ENCODE measurements around the gene SNX17. TPM values are rescaled to one million over a fixed set of nuclear protein-coding genes. Genes with fewer than 3 reads are reported as not detected.

SNX17 gene
- total RNA-seq, 1 experiment from 2014 or later: 90.5 TPM

DNA sequence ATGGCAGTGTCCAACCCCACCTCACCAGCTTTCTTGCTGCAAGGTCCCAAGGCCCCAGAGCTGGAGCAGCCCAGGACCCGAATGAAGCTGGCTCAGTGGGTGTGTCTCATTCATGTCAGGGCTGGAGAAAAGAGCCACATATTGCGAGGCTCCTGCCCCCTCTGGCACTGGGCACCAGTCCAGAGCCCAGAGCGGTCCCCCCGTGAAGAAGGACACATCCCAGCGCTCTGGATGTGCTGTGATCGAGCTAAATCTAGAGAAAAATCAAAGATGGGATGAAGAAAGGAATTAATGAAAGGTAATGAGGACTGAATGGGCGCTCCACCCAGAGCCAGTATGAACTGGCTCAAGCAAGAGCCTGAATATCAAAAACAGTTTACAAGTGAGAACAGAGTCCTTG is 34.2 kb upstream of the SNX17 start:
- BruUV-seq (replicated peaks): no TSS peak
- Histone ChIP-seq H3K4me3 (replicated peaks in 1 of 2; ENCODE audit: low read depth in 1 of 2, low read length in 2 of 2) (no peak overlapping the region), H3K36me3 (ENCODE audit: control insufficient read depth in 1 of 2, insufficient read depth in 2 of 2, low read length in 2 of 2) (peaks cover 33 to 47% of the 10 kb centered on the region in 2 experiments; a peak in 3 of 4 replicates), H3K79me2 (ENCODE audit: insufficient read depth, low read length) (no peaks in the 10 kb centered on the region), H3K27ac (ENCODE audit: low read depth, low read length) (no peak overlapping the region), H3K9ac (ENCODE audit: low read length) (no peak overlapping the region), H2AFZ (ENCODE audit: low read depth, low read length, poor library complexity, severe bottlenecking) (no peak overlapping the region), H3K9me3 (ENCODE audit: control insufficient read depth in 1 of 2, insufficient read depth in 1 of 2, low read depth in 1 of 2, low read length in 2 of 2) (no peaks in the 10 kb centered on the region), H3K4me1 (ENCODE audit: control insufficient read depth in 1 of 2, insufficient read depth in 2 of 2, low read length in 2 of 2) (no peaks in the 10 kb centered on the region), H4K20me1 (ENCODE audit: insufficient read depth) (no peaks in the 10 kb centered on the region), H3K9me2 (ENCODE audit: insufficient read depth) (no peaks in the 10 kb centered on the region), H3K4me2 (ENCODE audit: low read length) (no peak overlapping the region), H3K27me3 (ENCODE audit: insufficient read depth, low read length) (no peaks in the 10 kb centered on the region)
- ChIA-PET RAD21 (ENCODE audit: low non-redundant PET in 1 of 2, low total read pairs in 2 of 2, uncharacterized antibody in 2 of 2, unreplicated experiment in 2 of 2) (interaction anchor here in 1 of 2 experiments (0.6 kb wide), 1 partner anchor 89 kb away, joined by 3 read pairs; no protein-coding TSS in a partner anchor), POLR2A (no interaction called here), CTCF (no interaction called here)
- no peak for DNase-seq (ENCODE audit: low read depth, low spot score)
- ATAC-seq: no peak
- TF ChIP-seq EZH2 (IDR thresholded peaks at IDR 0.05) (no peak), ZFX (IDR thresholded peaks at IDR 0.05) (no peak), FOSL1 (IDR thresholded peaks at IDR 0.05; ENCODE audit: low read depth) (no peak), TCF7L2 (IDR thresholded peaks at IDR 0.05; ENCODE audit: borderline replicate concordance, extremely low read depth, insufficient read depth, insufficient read length) (no peak), SIN3A (IDR thresholded peaks at IDR 0.05; ENCODE audit: low read depth) (no peak), SP1 (IDR thresholded peaks at IDR 0.05; ENCODE audit: low read depth) (no peak), ELF1 (IDR thresholded peaks at IDR 0.05; ENCODE audit: borderline replicate concordance, low read depth) (no peak), YY1 (IDR thresholded peaks at IDR 0.05; ENCODE audit: extremely low read depth, insufficient replicate concordance, low read depth, low read length) (no peak), CBX3 (IDR thresholded peaks at IDR 0.05; ENCODE audit: low read depth) (no peak), EZH2phosphoT487 (IDR thresholded peaks at IDR 0.05; ENCODE audit: borderline replicate concordance) (no peak), RAD21 (IDR thresholded peaks at IDR 0.05; ENCODE audit: low read depth) (no peak), POLR2A (IDR thresholded peaks at IDR 0.05; ENCODE audit: borderline replicate concordance, extremely low read depth, insufficient read depth, insufficient read length) (no peak), ZNF274 (IDR thresholded peaks at IDR 0.05; ENCODE audit: low read depth, low read length) (no peak), JUND (IDR thresholded peaks at IDR 0.05) (no peak)
- TF ChIP-seq, protein P1, sequence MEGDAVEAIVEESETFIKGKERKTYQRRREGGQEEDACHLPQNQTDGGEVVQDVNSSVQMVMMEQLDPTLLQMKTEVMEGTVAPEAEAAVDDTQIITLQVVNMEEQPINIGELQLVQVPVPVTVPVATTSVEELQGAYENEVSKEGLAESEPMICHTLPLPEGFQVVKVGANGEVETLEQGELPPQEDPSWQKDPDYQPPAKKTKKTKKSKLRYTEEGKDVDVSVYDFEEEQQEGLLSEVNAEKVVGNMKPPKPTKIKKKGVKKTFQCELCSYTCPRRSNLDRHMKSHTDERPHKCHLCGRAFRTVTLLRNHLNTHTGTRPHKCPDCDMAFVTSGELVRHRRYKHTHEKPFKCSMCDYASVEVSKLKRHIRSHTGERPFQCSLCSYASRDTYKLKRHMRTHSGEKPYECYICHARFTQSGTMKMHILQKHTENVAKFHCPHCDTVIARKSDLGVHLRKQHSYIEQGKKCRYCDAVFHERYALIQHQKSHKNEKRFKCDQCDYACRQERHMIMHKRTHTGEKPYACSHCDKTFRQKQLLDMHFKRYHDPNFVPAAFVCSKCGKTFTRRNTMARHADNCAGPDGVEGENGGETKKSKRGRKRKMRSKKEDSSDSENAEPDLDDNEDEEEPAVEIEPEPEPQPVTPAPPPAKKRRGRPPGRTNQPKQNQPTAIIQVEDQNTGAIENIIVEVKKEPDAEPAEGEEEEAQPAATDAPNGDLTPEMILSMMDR (IDR thresholded peaks at IDR 0.05 in 2 of 3, conservative IDR thresholded peaks at IDR 0.05 in 1 of 3; ENCODE audit: borderline replicate concordance in 1 of 3, insufficient read depth in 1 of 3, low read depth in 2 of 3, low read length in 2 of 3): no peak
- TF ChIP-seq, protein P2, sequence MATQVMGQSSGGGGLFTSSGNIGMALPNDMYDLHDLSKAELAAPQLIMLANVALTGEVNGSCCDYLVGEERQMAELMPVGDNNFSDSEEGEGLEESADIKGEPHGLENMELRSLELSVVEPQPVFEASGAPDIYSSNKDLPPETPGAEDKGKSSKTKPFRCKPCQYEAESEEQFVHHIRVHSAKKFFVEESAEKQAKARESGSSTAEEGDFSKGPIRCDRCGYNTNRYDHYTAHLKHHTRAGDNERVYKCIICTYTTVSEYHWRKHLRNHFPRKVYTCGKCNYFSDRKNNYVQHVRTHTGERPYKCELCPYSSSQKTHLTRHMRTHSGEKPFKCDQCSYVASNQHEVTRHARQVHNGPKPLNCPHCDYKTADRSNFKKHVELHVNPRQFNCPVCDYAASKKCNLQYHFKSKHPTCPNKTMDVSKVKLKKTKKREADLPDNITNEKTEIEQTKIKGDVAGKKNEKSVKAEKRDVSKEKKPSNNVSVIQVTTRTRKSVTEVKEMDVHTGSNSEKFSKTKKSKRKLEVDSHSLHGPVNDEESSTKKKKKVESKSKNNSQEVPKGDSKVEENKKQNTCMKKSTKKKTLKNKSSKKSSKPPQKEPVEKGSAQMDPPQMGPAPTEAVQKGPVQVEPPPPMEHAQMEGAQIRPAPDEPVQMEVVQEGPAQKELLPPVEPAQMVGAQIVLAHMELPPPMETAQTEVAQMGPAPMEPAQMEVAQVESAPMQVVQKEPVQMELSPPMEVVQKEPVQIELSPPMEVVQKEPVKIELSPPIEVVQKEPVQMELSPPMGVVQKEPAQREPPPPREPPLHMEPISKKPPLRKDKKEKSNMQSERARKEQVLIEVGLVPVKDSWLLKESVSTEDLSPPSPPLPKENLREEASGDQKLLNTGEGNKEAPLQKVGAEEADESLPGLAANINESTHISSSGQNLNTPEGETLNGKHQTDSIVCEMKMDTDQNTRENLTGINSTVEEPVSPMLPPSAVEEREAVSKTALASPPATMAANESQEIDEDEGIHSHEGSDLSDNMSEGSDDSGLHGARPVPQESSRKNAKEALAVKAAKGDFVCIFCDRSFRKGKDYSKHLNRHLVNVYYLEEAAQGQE (IDR thresholded peaks at IDR 0.05; ENCODE audit: low read depth): no peak
- TF ChIP-seq, protein P3, sequence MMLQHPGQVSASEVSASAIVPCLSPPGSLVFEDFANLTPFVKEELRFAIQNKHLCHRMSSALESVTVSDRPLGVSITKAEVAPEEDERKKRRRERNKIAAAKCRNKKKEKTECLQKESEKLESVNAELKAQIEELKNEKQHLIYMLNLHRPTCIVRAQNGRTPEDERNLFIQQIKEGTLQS (IDR thresholded peaks at IDR 0.05): no peak
- TF ChIP-seq, protein P4, sequence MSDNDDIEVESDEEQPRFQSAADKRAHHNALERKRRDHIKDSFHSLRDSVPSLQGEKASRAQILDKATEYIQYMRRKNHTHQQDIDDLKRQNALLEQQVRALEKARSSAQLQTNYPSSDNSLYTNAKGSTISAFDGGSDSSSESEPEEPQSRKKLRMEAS (IDR thresholded peaks at IDR 0.05): no peak
- TF ChIP-seq, protein P5, sequence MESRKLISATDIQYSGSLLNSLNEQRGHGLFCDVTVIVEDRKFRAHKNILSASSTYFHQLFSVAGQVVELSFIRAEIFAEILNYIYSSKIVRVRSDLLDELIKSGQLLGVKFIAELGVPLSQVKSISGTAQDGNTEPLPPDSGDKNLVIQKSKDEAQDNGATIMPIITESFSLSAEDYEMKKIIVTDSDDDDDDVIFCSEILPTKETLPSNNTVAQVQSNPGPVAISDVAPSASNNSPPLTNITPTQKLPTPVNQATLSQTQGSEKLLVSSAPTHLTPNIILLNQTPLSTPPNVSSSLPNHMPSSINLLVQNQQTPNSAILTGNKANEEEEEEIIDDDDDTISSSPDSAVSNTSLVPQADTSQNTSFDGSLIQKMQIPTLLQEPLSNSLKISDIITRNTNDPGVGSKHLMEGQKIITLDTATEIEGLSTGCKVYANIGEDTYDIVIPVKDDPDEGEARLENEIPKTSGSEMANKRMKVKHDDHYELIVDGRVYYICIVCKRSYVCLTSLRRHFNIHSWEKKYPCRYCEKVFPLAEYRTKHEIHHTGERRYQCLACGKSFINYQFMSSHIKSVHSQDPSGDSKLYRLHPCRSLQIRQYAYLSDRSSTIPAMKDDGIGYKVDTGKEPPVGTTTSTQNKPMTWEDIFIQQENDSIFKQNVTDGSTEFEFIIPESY (IDR thresholded peaks at IDR 0.05; ENCODE audit: extremely low read depth, insufficient replicate concordance, low read length): no peak
- intact Hi-C loops (cut with micrococcal nuclease): no loop called here
